Vagina (tissue), 2 donors: ENCODE data around the gene BACE2. TPM values are rescaled to one million over a fixed set of nuclear protein-coding genes. Genes with fewer than 3 reads are reported as not detected.

Experiments
- DNase-seq, 2 donors: peaks; one replicate each; pipeline ENCODE4 v3.0.0-alpha.2; 2017; ENCODE audit errors: extremely low spot score in 2 of 2
- H3K27ac ChIP-seq: fragments of 200-600 bp; sonication (generic); one replicate; pipeline ENCODE4 v1.5.1; 2019
- H3K27me3 ChIP-seq: fragments of 200-600 bp; sonication (generic); one replicate; pipeline ENCODE4 v1.5.1; 2019
- H3K36me3 ChIP-seq, 2 donors: fragments of 200-600 bp; sonication (generic); one replicate each; pipeline ENCODE4 v1.5.1; 2017 to 2019
- H3K4me1 ChIP-seq: fragments of 200-600 bp; sonication (generic); one replicate; pipeline ENCODE4 v1.5.1; 2019
- H3K4me3 ChIP-seq, 2 donors: fragments of 200-600 bp; sonication (generic); 1 replicate in 1 of 2; 2 replicates in 1 of 2; pipeline ENCODE4 v1.5.1; 2016 to 2019
- H3K9me3 ChIP-seq: fragments of 200-600 bp; sonication (generic); one replicate; pipeline ENCODE4 v1.5.1; 2019
- POLR2A ChIP-seq, 2 donors: fragments of 450-650 bp; IDR thresholded peaks; one replicate each; pipeline ENCODE4 v1.6.1; 2017; ENCODE audit warnings: antibody characterized with exemption in 2 of 2, mild to moderate bottlenecking in 2 of 2, moderate library complexity in 2 of 2
- POLR2AphosphoS5 ChIP-seq, 2 donors: sonication (generic); formaldehyde crosslinking; IDR thresholded peaks; one replicate each; pipeline ENCODE4 v1.9.0; 2017; ENCODE audit warnings: antibody characterized with exemption in 2 of 2, mild to moderate bottlenecking in 2 of 2, low read depth in 1 of 2; ENCODE audit not compliant: insufficient read depth in 1 of 2
- intact Hi-C: fragments of 100-400 bp; cut with DNase I; formaldehyde crosslinking; loops from one replicate; pipeline ENCODE4 v1.15.1; 2023
- total RNA-seq: library from RNA; depleted of rRNA; stranded (reverse); fragments of >200 nt; gene quantifications from one replicate; pipeline ENCODE4 v1.2.3, GENCODE V29; 2016
- TF ChIP-seq, protein P1 (sequence below), 3 experiments: fragments of 450-650 bp in 2 of 3; fragments of 200-600 bp in 1 of 3; sonication (generic) in 1 of 3; IDR thresholded peaks; one replicate each; pipeline ENCODE4 v1.5.1; 2017 to 2019; ENCODE audit warnings: antibody characterized with exemption in 3 of 3, mild to moderate bottlenecking in 2 of 3, moderate library complexity in 2 of 3

Gene BACE2
- total RNA-seq, 1 donor from 2014 or later, result 43.7 TPM

DNA sequence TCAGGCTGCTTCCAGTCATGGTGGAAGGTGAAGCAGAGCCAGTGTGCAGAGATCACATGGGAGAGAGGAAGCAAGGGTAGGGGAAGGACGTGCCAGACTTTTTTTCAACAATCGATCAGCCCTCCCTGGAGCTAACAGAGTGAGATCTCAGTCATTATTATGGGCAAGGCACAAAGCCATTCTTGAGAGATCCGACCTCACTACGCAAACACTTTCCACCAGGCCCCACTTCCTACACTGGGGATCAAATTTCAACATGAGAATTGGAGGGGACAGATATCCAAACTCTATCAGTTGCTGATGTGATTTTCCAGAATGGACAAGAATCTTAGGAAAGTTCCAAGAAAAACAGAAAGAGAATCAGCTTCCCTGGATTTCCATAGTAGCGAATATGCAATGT lies 60.5 kb downstream of the BACE2 start:
- H3K9me3 ChIP-seq, result no peaks in the 10 kb centered on the region
- no peaks in the 10 kb centered on the region for H3K27me3 ChIP-seq
- H3K36me3 ChIP-seq, result peaks cover 0 to 10% of the 10 kb centered on the region in 2 donors
- no peak overlapping the region for H3K4me3 ChIP-seq
- H3K27ac ChIP-seq, result no peak overlapping the region
- no peaks in the 10 kb centered on the region for H3K4me1 ChIP-seq
- TF ChIP-seq POLR2A (IDR thresholded peaks at IDR 0.05), result no peak
- TF ChIP-seq, protein P1, sequence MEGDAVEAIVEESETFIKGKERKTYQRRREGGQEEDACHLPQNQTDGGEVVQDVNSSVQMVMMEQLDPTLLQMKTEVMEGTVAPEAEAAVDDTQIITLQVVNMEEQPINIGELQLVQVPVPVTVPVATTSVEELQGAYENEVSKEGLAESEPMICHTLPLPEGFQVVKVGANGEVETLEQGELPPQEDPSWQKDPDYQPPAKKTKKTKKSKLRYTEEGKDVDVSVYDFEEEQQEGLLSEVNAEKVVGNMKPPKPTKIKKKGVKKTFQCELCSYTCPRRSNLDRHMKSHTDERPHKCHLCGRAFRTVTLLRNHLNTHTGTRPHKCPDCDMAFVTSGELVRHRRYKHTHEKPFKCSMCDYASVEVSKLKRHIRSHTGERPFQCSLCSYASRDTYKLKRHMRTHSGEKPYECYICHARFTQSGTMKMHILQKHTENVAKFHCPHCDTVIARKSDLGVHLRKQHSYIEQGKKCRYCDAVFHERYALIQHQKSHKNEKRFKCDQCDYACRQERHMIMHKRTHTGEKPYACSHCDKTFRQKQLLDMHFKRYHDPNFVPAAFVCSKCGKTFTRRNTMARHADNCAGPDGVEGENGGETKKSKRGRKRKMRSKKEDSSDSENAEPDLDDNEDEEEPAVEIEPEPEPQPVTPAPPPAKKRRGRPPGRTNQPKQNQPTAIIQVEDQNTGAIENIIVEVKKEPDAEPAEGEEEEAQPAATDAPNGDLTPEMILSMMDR (IDR thresholded peaks at IDR 0.05), result no peak
- no peak for TF ChIP-seq POLR2AphosphoS5 (IDR thresholded peaks at IDR 0.05; ENCODE audit: insufficient read depth in 1 of 2, low read depth in 1 of 2)
- DNase-seq, result no peak
- intact Hi-C loops, result no loop called here

DNA sequence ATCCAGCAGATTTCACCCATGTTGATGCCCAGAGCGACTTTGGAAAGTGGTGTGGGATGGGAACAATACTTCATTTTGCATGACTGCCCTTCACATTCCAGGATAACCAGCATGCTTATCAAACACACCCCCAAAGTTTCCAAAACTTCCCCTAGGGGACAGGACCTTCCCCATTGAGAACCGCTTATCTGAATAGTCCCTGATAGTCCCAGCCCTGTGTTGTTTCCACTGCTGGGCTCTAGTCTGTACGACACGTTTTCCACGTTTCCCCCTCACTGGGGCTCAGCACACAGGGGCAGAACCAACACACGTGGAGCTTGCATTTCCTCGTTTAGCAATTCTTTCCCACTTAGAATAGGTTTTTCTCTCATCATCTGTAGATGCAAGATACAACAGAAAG lies 61.0 kb downstream of the BACE2 start:
- no peak for DNase-seq
- Histone ChIP-seq H3K36me3 (peaks cover 0 to 10% of the 10 kb centered on the region in 2 donors), H3K27ac (no peak overlapping the region), H3K27me3 (no peaks in the 10 kb centered on the region), H3K4me1 (no peaks in the 10 kb centered on the region), H3K4me3 (no peak overlapping the region), H3K9me3 (no peaks in the 10 kb centered on the region)
- intact Hi-C loops, result no loop called here
- TF ChIP-seq POLR2A (IDR thresholded peaks at IDR 0.05) (no peak), POLR2AphosphoS5 (IDR thresholded peaks at IDR 0.05; ENCODE audit: insufficient read depth in 1 of 2, low read depth in 1 of 2) (no peak)
- TF ChIP-seq, protein P1 (IDR thresholded peaks at IDR 0.05), result no peak

DNA sequence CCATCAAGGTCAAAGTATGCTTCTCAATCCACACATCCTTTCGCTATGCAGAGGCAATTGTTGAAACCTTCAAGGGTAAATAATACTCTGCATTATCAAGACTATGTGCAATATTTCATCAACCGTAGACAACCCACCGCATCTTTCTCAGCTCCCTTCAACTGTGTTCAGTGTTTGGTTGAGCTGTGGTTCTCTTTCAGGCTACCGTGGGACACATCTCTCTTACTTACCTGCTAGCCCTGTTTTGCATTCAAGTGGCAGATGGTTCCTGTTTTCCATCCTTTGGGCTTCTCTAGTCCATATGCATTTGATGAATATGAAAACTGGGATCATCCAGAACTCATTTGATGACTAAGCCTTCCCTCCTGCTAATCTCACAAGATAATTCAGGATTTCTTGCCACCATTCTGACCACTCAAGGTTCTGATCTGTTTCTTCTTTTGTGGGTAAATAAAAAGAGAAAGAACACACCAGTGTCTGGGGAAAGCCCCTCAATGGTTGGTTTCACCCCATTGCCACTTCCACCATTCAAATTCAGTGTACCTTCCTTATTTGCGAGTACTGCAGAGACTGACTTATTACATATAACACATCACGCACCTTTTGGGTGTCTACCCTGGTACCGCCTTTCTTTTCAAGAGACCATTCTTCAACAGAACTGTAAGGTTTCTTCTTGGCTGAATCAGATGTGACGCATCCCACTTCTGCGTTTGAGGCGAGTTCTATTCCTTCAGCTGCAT lies 61.7 kb downstream of the BACE2 start:
- no peak overlapping the region for H3K4me3 ChIP-seq
- DNase-seq, result no peak
- H3K9me3 ChIP-seq, result no peaks in the 10 kb centered on the region
- peaks cover 0 to 10% of the 10 kb centered on the region in 2 donors for H3K36me3 ChIP-seq
- no peaks in the 10 kb centered on the region for H3K4me1 ChIP-seq
- H3K27ac ChIP-seq, result no peak overlapping the region
- intact Hi-C loops, result no loop called here
- no peak for TF ChIP-seq POLR2AphosphoS5 (IDR thresholded peaks at IDR 0.05; ENCODE audit: insufficient read depth in 1 of 2, low read depth in 1 of 2)
- no peak for TF ChIP-seq POLR2A (IDR thresholded peaks at IDR 0.05)
- TF ChIP-seq, protein P1 (IDR thresholded peaks at IDR 0.05), result no peak
- H3K27me3 ChIP-seq, result no peaks in the 10 kb centered on the region

DNA sequence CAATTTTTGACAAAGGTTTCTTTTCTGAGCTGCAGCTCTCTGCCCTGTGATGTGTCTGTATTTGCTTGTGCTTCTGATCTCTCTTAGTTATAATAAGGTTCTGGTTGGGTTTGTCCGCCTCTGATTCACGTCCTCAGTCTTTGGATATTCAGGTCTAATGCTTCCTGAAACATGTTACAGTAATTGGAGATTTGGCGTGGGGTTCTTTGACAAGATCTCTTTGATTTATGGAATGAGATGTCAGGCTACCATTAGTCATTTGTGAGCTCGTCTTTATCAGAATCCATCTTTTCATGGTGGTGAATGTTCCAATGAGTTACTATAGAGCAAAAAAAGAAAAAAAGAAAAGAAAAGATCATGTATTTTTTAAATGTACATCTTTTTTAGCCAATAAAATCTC lies 62.5 kb downstream of the BACE2 start:
- Histone ChIP-seq H3K4me3 (no peak overlapping the region), H3K9me3 (no peaks in the 10 kb centered on the region), H3K27me3 (no peaks in the 10 kb centered on the region), H3K36me3 (peaks cover 0 to 10% of the 10 kb centered on the region in 2 donors), H3K4me1 (no peaks in the 10 kb centered on the region), H3K27ac (no peak overlapping the region)
- TF ChIP-seq, protein P1 (IDR thresholded peaks at IDR 0.05), result no peak
- no peak for TF ChIP-seq POLR2A (IDR thresholded peaks at IDR 0.05)
- intact Hi-C loops, result no loop called here
- DNase-seq, result no peak

DNA sequence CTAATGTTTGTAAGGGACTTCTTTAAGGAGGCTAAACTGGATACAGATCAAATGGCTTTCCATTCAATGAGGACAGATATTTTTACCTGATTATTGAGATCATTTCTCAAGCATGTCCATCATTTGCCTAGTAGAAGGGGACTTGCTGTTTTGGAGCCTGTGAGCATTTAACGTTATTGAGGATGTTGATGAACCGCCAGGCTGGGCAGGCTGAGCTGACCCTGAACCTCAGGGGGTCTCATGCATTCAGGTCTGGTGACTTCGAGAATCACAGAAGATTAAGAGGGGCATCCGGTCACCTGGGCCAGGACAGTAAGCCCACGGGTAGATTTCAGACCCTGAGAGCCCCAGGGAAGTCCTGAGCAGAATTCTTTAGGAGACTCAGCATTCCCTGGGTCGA lies 63.1 kb downstream of the BACE2 start:
- Histone ChIP-seq H3K9me3 (no peaks in the 10 kb centered on the region), H3K27ac (no peak overlapping the region), H3K4me1 (no peaks in the 10 kb centered on the region), H3K36me3 (peaks cover 0 to 9% of the 10 kb centered on the region in 2 donors), H3K4me3 (no peak overlapping the region), H3K27me3 (no peaks in the 10 kb centered on the region)
- intact Hi-C loops, result no loop called here
- TF ChIP-seq POLR2A (IDR thresholded peaks at IDR 0.05) (no peak), POLR2AphosphoS5 (IDR thresholded peaks at IDR 0.05; ENCODE audit: insufficient read depth in 1 of 2, low read depth in 1 of 2) (no peak)
- TF ChIP-seq, protein P1 (IDR thresholded peaks at IDR 0.05), result no peak
- DNase-seq, result no peak
